Adrenal gland (tissue), 5 donors: Measurements from ENCODE around the gene INSR.

Experiments used
- CTCF ChIP-seq, 6 experiments: fragments of 450-650 bp in 4 of 6; fragments of 200-600 bp in 2 of 6; sonication (generic) in 1 of 6; IDR thresholded peaks; 1 replicate in 5 of 6; 2 replicates in 1 of 6; pipeline versions ENCODE4 v1.5.1 to v1.8.0; 2016 to 2021; ENCODE audit warnings: antibody characterized with exemption in 6 of 6, mild to moderate bottlenecking in 2 of 6, moderate library complexity in 1 of 6
- POLR2A ChIP-seq, 2 donors: fragments of 450-650 bp; IDR thresholded peaks; one replicate each; pipeline ENCODE4 v1.6.1; 2017; ENCODE audit warnings: antibody characterized with exemption in 2 of 2, mild to moderate bottlenecking in 2 of 2, moderate library complexity in 1 of 2
- donor health status: DM: no; HTN: no; CAD: no.

GRCh38 chr19:7307590-7308218, 13.5 kb upstream of the INSR start:
- TF ChIP-seq CTCF (IDR thresholded peaks at IDR 0.05) (no peak), POLR2A (IDR thresholded peaks at IDR 0.05) (no peak)
